Measurements from ENCODE around the gene VEGFA.

DNA sequence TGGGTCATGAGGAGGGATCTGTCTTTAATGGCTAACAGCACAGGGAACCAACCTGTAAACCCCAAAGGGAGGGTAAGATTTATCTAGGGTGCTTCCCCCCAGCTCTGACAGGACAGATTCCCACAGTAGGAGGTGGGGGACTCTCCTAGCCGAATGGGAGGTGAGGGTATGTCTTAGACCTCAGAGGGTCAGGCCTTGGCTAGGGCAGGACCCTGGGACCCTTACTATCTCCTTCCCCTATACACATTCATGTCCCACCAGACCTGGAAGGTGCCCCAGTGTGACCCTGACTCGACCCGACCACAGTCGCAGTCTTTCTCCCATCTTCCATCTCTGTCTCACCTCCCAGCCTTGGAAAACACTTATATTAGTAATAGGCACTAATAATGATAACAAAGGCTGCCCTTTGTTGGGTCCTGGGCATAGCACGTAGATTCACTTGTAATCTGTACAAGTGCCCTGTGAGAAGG is 36.8 kb downstream of the VEGFA start:
- no peak for TF ChIP-seq POLR2A (IDR thresholded peaks at IDR 0.05)
- TF ChIP-seq, protein P1, sequence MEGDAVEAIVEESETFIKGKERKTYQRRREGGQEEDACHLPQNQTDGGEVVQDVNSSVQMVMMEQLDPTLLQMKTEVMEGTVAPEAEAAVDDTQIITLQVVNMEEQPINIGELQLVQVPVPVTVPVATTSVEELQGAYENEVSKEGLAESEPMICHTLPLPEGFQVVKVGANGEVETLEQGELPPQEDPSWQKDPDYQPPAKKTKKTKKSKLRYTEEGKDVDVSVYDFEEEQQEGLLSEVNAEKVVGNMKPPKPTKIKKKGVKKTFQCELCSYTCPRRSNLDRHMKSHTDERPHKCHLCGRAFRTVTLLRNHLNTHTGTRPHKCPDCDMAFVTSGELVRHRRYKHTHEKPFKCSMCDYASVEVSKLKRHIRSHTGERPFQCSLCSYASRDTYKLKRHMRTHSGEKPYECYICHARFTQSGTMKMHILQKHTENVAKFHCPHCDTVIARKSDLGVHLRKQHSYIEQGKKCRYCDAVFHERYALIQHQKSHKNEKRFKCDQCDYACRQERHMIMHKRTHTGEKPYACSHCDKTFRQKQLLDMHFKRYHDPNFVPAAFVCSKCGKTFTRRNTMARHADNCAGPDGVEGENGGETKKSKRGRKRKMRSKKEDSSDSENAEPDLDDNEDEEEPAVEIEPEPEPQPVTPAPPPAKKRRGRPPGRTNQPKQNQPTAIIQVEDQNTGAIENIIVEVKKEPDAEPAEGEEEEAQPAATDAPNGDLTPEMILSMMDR (IDR thresholded peaks at IDR 0.05), result no peak
